ENCODE measurements around the gene GFRA4.
"Not testable (repeated sequence)": the region's sequence is repeated elsewhere in the genome, so short reads cannot be mapped to it uniquely, and the experiment has no call there.

GFRA4 gene

DNA sequence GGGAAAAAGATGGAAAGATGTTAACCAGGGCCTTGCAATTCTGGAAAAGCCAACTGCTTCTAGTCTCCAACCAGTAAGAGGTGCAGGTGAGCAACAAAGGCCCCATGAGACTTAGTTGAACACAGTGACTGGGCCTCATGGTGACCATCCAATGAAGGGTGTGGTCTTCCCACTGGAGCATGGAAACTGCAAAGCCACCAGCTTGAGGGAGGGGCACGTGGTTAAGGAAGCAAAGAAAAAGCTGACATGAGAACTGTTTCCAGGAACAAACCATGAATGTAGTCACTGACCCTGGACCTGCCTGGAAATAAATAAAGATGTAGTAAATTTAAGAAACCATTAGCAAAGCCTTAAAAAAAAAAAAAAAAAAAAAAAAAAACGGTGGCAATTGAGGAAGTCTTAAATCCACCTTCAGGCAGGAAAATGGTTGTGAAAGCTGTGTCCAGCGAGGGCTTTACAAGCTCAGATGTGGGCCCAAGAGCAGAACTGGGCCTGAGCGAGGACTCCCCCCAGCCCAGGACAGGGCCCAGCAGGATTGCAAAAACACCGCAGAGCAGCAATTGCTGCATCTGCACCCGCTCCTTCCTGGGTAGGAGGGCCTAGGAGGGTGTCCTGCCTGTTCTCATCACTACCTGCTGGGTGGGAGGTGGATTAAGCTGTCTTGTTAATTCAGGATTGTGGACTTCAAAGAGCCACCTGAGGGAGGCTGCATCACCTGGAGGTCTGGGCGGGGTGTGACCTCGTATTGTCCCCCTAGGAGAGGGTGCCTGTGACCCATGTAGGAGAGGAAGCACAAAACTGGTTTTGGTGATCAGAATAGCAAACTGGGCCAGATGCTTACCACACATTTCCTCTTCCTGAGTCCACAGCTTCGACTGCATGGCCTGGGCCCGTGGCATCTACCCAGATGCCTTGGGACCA lies 10.3 kb downstream of the GFRA4 start:
- DNase-seq: no peak

DNA sequence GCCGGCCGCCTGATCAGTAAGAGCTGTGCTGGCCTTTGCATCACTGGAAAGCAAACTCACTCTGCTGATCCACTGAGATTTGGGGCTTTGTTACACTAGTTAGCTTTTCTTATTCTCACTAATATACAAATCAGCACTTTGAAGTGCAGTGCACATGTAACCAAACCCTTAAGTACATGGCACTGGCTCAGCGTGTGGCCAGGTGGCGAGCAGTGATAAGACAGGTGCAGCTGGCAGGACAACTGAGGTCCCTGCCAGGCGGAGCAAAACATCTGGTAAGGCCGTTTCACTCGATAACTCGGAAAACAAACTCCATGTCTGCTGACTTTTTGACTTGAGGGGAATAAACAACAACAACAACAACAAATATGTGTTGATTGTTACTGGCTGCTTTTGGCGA lies 11.0 kb downstream of the GFRA4 start:
- no peak for DNase-seq

DNA sequence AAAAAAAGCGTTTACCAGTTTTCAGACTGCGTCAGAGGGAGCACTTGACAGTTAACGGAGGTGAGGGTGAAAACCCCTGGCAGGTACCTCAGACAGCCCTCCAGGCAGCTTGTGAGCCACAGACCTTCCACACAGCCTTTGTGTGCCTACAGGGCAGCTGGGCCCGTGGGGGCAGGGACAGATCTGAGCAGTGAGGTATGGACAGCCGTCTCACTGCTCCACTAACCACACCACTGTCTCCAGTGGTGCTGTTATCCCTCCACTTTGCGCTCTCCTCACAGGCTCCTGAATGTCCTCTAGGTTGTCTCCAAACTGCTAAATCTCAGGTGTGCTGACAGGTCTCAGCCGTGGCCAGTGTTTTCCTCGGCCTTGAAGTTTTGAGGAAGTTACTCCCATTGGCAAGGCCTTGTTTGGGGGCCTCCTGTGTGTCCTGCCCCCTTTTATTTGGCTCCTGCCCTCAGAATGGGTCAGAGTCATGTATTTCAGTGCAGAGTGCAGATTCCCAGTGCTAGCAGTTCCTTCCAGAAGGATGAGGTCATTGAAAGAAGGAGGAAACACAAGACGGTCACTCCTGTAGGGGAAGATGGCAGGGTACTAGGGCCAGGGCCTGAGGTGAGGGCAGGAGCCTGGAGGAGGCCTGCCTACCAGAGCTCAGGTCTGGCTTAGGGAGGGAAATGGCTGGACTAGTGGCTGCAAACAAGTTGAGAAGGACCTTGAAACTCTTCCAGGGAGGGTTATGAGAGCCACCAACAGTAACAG lies 11.8 kb downstream of the GFRA4 start:
- DNase-seq: no peak

DNA sequence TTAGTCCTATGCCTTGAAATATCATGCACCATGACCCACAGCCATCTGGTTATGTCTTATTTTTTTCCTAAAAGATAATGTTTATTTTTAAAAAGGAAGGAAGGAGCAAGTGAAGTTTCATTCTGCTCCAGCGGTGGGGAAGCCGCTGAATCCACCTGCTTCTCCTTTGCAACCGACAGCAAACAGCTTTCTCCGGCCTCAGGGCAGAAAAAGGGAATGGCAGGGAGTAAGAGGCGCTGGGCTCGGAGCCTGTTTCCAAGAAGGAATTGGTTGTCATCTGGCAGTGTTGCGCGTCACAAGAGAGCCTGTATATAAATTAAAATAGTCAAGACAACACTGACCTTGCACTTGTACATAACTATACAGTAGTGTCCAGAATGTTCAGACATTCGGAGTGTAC lies 14.2 kb downstream of the GFRA4 start:
- no peak for DNase-seq

DNA sequence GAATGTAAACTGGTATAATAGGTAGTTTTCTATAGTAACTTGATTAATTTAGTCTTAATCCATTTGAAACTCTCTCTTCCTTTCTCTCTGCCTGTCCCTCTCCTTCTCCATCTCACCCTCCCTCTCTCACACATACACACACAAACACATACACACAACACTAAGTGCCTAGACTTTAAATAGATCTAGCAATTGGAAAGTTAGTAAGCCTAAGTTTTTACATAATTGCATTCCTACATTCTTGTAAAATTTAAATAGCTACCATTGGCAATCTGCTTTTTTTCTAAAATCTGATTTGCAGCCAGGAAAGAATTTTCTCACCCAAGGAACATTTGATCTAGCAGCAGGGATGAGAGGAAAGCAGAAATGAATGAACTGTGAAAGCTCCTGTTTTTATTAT lies 15.7 kb downstream of the GFRA4 start:
- no peak for DNase-seq

DNA sequence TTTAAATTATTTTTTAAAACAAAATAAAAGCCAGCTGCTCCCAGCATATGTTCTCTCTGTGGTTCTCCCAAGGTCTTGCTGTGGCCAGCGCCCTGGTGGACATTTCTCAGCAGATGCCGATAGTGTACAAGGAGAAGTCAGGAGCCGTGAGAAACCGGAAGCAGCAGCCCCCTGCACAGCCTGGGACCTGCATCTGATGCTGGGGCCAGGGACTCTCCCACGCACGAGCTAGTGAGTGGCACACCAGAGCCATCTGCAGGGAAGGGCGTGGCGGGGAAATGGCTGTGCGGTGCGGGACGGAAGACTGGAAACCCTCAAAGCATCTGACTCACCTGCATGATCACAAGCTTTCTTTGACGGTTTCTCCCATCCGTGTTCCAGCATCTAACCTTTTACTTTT lies 16.5 kb downstream of the GFRA4 start:
- DNase-seq: no peak

DNA sequence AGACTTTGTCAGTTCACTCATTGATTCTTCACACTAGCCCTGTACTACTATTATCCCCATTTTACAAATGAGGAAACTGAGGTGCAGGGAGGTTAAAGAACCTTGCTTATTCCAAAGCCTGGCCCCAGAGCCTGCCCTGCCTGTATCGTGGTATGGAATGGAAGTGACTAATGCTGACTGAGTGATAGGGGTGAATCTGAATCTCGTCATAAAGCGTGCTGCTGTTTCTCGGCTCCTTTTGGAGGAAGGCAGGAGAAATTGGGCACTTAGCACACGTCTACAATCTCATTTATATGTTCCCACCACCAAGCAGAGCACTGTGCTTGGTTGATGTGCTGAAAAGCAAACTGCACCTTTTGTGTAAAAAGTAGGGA lies 17.1 kb downstream of the GFRA4 start:
- no peak for DNase-seq

DNA sequence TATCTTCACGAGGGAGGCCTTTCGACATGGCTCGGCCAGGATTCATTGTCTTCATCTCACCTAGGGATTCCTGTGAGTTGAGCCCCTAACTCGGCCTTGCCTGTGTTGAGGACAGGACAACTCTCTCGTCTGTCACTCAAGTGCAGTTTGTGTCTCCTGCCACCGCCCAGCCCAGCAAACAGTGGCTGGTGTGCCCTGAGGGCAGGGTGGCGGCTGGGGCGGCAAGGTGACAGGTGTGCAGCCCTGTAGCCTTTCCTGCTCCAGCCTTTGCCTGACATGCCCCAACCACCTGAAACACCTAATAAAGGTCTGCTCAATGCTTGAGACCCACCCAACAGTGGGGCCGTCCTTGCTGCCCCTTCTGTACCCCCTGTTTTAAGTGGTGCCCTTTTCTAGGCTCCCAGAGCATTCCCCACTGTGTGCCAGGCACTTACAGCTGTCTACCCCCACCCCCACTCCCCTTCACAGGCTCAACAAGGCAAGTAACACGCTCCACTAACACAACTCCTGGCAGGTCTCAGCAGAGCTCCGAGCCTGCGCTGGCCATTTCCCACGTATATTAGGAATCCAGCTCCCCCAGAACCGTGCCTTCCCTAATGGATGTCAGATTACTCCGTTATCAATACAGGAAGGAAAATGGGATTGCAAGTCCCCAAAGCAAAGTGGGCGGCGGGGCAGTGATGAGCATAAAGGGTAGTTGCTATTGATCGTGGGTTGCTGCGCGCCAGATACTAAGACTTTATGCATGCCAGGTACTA lies 17.7 kb downstream of the GFRA4 start:
- no peak for DNase-seq

DNA sequence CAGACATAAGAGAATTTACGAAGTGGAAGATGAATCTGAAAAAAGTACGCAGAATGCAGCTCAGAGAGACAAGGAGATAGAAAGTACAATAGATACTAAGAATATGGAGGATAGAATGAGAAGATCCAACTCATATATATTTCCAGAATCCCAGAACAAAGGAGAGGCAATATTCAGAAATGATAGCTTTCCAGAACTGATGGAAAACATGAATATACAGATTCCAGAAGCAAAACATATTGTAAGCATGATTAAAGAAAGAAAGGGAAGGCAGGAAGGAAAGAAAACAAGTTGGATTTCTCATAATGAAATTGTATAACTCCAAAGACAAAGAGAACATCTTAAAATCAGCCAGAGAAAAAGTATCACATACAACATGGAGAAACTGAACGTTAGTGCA lies 22.9 kb downstream of the GFRA4 start:
- DNase-seq: no peak

DNA sequence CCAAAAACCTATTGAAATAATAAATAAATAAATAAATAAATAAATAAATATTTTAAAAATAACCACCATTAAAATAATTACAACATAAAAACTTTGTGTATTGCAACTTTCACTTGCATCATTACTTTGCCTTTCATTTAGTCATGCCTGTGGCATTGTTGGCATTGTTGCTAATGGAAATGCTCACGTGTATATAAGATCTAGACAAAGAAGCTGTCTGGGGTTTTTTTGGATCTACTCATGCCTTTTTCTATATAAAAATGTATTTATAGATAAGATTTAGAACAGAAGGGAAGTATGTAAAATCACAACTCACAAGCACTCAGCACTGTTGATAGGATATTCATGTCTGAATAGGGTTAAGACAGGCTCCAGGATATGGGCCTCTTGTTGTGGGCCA lies 27.9 kb downstream of the GFRA4 start:
- no peak for DNase-seq

DNA sequence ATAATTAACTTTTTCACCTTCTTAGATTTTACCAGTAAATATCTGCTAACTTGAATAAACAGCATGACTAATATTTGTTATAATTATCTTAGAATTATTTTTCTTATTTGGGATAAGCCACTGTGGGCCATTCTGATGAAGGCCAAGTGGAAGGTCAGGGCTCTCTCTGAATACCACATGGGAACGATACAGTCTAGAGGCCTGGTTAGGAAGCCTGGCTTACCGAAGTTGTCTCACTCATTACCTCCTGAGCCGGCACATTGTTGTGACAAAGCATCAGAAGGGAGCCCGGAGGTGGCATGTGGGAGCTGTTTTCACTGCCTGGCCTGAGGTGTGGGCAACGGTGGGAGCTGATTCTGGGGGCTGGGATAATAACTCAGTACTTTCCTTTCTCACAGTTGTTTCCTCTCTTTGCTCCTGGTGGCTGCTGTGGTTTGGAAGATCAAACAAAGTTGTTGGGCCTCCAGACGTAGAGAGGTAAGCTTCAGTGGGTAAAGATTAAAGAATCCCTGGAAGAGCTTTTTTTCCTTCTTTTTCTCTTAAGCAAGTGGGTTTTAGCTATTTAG lies 29.2 kb downstream of the GFRA4 start:
- no peak for DNase-seq

DNA sequence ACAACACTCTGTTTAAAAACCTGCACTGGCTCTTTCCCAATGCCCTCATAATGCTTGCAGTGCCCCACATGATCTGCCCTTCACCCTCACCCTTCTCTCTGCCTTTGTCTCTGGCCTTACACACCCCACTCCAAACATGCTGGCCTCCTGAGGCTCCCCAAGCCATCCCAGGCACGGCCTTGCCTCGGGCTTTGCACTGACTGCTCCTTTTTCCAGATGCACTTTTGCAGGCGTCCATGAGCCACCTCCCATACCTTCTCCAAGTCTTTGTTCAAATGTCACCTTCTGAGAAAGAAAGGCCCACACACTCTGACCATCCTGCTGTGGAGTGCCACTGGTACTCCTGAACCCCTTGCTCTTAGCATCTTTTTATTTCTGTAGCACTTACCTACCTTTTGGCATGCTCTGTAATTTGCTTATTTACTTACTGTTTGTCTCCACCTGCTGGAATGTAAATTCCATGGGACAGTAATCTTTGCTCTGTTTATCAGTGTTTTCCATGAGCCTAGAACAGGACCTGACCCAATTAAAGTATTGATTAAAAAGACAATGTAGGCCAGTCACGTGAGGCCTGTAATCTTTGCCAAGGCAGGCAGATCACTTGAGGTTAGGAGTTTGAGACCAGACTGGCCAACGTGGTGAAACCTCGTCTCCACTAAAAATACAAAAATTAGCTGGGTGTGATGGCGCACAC lies 30.7 kb downstream of the GFRA4 start:
- DNase-seq: no peak

DNA sequence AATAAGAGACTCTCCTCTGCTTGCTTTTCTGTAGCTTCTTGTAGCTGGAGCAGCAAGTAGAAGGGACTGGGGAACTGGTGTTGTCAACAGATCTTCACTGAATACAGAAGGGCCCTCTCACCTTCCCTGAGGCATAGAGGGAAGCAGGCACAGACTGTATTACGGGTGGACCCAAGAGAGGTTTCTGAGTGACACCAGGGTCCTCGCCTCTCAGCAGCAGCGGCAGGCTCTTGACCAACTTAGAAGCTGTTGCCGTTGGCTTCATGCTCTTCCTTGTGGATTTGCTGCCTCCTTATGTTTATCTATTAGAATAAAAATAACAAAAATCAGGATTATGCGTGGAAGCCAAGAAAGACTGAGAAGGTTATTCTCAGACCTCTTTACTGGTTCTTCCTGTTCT lies 31.7 kb downstream of the GFRA4 start:
- no peak for DNase-seq

DNA sequence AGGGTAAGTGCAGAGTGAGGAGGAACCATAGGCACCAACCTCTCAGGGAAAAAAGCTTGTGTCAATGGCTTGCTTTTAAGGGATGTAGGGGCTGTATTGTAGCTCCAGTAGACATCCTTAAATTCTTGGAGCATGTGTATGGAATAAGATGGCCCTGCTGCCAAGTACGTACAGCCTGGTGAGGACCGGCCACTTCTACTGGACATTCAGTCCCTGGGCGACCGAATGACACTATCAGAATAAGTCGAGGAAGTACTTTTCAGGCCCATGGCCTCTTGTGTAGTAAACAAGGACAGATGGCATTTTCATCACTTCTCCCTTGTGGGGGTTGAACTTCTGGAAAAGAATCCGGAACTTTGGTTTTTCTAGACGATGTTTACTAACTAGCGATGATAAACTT lies 32.8 kb downstream of the GFRA4 start:
- DNase-seq: no peak

DNA sequence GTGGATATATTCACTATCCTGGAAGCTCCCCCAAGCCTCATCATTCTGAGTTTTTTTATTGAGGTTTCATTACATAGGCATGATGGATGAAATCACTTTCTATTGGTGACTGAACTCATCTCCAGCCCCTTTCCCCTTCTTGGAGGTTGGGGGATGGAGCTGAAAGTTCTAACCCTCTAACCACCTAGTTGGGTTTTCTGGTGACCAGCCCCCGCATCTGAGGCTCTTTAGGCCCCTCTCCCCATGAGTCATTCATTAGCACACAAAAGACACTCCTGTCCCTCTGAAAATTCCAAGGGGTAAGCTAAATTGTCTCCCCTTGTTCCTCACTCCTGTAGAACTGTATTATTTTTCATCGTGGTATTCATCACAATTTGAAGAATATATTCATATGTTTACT lies 33.3 kb downstream of the GFRA4 start:
- DNase-seq: no peak

DNA sequence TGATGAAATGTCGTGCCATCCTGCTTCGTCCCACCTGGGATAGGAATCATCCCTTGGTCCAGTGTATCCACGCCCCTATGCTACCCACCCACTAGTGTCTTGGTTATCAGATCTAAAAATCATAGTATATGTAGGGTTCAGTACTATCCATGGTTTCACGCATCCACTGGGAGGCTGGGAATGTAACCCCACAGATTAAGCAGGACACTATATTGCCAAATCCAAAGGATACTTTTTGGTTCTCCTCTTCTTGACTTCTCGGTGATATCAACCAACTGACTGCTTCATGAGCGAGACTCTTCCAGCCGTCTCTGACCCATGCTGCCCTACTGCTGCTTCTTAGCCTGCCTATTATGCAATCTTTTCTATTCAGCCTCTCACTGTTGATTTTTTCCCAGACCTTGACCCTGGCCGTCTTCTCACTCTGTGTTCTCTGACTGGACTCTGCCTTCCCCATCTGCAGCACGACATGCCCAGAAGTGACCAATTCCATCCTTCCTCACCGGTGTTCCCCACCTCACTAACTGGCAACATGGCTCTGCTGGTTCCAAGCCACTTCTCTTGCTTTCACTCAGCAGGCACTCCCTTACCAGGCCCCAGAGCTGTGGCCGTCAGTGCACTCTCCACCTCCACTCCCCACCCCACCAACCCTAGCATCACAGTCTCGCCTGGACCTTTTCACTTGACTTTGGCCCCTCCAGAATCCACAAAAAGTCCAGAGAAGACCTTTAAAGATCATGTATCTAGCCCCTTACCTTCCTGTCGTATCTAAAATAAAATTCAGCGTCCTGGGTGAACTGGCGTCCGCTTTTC lies 34.5 kb downstream of the GFRA4 start:
- DNase-seq: no peak

DNA sequence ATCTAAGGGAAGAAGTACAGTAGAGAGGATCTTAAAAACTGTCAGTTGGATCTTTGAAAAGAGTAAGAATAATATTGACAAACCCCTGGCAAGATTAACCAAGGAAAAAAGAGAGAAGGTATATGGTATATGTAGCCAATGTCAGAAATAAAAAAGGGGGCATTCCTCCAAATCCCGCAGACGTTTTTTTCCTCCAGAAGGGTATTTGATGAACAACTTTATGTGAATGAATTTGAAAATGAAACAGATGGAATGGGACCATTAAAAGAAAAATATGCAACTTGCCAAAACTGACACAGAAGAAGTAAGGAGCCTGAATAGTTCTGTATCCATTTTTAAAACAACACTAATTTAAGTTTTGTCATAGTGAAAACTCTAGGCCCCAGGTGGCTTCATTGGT lies 35.7 kb downstream of the GFRA4 start:
- no peak for DNase-seq

DNA sequence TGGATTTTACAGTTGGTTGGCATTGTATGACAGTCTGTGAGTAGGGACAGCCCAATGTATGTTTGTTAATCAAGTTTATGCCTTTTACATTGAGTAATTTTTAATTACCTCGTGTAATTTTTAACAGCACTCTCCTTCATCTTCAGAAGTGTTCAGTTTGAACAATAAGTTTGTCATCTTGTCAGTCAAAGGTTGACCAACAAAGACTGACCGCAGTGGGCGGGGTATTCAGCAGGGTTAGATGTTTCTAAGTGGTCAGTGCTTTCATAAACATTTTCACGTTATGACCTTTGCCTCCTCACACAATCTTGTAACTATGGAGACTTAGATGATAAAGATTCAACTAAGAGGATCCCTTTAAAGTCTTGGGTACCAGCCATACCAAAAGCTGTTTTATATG lies 40.8 kb downstream of the GFRA4 start:
- DNase-seq: no peak

DNA sequence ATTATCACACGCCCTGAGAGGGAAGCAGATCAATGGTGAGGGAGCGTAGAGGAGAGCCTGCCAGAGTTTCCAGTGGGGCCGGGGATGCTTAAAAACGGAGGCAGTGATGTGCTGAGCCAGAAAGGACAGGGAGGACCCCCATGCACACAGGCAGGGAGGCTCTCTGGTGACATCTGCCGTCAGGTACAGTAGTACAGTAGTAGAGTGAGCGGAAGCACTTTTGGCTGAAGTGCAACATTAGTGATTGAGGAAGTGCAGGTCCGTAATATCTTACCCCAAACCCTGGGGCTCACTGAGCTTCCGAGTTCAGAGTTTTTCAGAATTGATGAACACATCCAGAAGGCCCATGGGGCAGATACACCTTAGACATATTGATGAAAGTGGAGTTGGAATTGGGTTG lies 42.1 kb downstream of the GFRA4 start:
- DNase-seq: no peak

DNA sequence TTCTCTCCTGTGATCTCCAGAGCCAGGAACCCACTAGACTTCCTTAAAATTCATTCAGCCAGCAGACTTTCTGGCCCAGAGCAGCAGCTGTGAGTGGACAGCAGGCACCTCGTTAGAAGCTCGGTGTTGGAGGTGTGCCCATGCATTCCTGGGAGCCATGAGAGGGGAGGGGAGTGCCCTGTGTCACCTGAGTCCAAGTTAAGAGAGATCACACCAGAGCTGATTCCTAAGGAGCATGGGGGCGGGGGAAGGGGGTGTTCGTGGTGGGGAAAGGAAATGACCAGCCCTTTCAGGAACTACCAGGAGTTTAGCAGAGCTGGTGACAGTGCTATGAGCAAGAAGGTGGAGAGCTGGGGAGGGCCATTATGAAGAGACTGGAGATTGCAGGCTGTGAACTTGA lies 46.9 kb downstream of the GFRA4 start:
- no peak for DNase-seq

DNA sequence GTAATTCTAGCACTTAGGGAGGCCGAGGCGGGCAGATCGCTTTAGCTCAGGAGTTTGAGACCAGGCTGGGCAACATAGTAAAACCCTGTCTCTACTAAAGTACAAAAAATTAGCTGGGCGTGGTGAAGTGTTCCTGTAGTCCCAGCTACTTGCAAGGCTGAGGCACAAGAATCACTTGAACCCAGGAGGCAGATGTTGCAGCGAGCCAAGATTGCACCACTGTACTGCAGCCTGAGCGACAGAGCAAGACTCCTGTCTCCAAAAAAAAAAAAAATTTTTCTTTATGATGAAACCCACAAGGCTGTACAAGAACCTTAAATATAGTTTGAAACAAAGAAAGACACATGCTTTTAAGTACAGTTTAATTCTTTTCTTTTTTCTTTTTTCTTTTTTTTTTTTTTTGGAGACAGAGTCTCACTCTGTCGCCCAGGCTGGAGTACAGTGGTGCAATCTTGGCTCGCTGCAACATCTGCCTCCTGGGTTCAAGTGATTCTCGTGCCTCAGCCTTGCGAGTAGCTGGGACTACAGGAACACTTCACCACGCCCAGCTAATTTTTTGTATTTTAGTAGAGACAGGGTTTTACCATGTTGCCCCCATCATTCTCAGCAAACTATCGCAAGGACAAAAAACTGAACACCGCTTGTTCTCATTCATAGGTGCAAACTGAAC lies 47.9 kb downstream of the GFRA4 start:
- not testable (repeated sequence) for DNase-seq
